NCI-H510A treated with DMSO at 0.1 percent for 48 hours (cell line): ENCODE data around the gene UBXN6.

Experiments
- DNase-seq: peaks from one replicate; lab custom pipeline; 2025; lab: John Stamatoyannopoulos, UW

Gene UBXN6

DNA sequence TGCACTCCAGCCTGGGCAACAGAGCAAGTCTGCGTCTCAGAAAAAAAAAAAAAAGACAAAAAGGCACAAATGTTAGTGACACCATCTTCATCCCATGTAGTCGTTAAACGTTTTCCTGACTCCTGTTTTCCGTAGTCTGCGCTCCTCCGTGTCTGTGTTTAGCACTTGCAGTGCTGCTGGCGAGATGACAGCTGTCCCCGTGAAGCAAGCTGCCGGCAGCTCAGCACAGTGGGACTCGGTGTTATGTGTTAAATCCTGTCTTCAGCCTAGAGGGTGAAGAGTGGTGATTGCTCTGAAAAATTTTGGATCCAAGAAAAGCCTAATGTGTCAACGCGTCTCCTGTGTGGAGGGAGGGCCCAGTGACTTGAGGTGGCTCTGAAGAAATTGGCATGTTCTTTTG, 18.4 kb downstream of the UBXN6 start:
- DNase-seq = no peak

DNA sequence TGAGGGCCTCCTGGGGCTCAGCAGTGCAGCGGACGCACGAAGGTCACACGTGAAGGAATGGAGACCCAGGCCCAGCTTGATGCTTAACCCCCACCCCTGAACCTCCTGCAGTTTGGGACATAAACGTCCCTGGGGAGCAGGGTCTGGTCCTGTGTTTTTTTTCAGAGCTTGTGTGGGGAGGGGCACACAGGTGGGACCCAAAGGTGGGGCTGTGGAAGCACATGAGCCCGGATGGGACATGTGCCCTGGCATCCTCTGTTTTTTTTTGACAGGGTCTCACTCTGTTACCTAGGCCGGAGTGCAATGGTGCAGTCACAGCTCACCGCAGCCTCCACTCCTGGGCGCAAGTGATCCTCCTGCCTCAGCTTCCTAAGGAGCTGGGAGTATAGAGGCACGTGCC, 20.5 kb downstream of the UBXN6 start:
- DNase-seq = no peak

DNA sequence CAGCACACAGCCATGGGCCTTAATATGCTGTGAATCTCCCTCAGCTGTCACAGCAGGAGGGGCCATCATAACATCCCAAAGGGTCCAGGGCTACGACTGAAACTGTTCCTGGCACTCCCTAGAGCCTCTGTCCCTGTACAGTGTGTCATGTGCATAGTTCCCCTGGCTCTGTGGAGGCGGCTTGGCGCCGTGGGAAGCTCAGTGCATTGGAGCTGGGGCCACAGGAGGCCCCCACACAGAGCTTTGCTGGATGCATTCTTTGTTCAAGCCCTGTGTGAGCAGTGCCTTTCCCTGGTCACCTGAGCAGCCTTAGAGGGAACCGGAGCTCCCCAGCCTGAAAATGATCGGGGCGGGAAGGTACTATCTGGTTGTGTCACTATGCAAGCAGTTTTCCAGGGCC, 21.4 kb downstream of the UBXN6 start:
- DNase-seq = no peak

DNA sequence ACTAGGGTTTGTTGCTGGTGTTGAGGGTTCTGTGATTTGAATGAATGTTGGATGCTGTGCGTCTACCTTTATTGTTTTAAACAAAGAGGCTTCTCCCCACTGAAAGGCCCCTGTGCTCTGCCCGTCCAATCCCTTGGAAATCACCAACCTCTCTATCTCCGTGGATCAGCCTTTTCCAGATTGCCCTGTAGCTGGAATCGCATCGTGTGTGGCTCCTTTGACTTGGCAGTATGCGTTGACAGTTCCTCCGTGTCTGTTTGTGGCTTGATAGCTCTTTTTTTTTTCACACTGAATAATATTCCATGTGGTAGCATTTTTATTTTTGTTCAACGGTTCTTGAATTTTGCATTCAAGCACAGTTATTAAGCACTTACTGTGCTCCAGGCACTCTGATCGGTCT, 23.2 kb downstream of the UBXN6 start:
- no peak for DNase-seq

DNA sequence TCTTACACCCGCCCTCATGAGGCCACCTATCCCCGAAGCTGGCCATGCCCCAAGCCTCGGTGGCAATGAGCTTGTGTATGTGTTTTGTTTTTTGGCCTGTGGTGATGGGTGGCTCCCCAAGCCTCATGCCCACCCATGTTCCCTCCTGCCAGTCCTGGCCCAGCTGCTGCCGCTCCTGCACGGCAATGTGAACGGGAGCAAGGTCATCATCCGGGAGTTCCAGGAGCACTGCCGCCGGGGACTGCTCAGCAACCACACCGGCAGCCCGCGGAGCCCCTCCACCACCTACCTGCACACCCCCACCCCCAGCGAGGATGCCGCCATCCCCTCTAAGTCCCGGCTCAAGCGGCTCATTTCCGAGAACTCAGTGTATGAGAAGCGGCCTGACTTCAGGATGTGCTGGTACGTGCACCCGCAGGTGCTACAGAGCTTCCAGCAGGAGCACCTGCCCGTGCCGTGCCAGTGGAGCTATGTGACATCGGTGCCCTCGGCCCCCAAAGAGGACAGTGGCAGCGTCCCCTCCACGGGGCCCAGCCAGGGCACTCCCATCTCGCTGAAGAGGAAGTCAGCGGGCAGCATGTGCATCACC, 24.6 kb downstream of the UBXN6 start:
- no peak for DNase-seq

DNA sequence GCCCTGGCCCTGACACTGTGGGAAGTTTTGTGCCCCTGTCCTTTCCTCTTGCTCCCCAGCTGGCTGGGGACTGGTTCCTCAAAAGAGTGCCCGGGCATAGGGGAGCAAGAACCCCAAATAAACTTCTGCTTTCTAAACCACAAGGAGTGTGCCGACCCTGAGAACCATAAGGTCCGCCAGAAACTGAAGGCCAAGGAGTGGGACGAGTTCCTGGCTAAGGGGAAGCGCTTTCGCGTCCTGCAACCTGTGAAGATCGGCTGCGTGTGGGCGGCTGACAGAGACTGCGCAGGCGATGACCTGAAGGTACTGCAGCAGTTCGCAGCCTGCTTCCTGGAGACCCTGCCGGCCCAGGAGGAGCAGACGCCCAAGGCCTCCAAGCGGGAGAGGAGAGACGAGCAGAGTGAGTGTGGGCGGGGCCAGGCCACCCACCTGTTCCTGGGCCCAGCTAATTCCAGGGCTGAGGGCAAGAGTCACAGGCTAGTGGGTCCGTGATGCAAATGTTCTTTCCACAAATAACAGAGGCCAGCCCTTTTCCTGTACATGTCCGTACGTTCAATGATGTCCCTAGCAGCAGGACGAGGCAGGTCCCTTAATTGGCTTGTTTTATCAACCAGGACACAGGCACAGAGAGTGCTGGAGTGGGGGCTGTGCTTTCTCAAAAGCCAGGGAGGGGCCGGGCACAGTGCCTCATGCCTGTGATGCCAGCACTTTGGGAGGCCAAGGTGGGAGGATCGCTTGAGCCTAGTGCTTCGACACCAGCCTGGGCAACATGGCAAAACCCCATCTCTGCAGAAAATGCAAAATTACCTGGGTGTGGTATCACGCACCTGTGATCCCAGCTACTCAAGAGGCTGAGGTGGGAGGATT, 25.6 kb downstream of the UBXN6 start:
- no peak for DNase-seq

DNA sequence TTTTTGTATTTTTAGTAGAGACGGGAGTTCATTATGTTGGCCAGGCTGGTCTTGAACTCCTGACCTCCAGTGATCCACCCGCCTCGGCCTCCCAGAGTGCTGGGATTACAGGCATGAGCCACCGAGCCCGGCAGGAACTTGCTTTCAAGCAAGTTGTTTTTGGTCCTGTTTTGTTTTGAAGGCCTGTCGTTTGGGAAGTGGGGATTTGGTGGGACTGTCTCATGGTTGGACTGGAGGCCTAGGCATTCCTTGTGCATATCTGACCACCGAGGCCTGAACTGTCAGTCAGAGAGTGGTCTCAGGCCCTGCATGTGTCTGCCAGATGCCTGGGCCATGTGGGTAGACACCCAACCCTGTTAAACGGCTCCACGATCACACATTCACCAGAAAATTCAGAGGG, 26.3 kb downstream of the UBXN6 start:
- no peak for DNase-seq

DNA sequence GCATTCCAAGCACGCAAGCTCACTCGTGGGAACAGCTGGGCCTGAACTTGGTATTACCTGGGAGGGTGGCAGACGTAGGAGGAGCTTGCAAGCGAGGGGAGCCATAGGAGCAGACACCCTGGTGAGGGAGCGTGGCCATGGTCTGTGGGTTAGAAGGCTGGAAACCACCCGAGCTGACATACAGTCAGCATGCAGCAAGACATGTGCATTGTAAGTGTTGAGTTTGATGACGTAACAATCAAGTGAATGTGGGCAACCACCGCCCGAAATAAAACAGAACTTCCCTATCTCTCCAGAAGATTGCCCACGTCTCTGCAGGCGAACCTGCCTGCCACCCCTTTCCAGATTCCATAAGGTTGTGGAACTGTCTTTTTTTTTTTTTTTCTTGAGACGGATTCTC, 26.8 kb downstream of the UBXN6 start:
- DNase-seq = no peak

DNA sequence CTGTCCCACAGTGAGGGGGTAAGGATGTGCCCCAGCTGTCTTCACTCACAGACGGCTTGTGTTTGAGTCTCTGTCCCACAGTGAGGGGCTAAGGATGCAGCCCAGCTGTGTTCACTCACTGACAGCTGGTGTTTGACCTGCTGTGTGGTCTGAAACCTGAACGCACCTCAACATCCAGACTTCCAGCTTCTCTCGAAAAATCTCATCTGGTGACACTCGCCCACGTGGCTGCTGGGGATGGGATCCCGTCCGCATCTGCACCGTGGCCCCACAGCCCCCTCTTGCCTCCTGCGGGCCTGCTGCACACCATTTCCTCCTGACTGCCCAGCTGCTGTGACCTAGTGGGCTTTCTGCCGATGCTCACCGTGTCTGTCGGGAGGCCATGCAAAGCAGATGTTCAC, 27.8 kb downstream of the UBXN6 start:
- no peak for DNase-seq

DNA sequence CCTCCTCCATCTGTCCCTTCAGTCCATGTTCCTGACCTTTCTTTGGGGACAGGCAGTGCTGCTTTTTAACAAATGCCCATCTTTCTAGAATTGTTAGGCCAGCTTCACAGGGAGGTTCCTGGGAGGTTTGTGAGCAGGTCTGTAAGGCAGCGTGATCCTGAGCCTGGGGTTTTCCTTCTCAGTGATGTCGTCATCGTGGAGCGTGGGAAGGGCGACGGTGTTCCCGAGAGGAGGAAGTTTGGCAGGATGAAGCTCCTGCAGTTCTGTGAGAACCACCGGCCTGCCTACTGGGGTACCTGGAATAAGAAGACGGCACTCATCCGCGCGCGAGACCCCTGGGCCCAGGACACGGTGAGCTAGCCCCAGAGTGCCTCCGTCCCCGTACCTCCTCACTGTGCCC, 28.3 kb downstream of the UBXN6 start:
- no peak for DNase-seq

DNA sequence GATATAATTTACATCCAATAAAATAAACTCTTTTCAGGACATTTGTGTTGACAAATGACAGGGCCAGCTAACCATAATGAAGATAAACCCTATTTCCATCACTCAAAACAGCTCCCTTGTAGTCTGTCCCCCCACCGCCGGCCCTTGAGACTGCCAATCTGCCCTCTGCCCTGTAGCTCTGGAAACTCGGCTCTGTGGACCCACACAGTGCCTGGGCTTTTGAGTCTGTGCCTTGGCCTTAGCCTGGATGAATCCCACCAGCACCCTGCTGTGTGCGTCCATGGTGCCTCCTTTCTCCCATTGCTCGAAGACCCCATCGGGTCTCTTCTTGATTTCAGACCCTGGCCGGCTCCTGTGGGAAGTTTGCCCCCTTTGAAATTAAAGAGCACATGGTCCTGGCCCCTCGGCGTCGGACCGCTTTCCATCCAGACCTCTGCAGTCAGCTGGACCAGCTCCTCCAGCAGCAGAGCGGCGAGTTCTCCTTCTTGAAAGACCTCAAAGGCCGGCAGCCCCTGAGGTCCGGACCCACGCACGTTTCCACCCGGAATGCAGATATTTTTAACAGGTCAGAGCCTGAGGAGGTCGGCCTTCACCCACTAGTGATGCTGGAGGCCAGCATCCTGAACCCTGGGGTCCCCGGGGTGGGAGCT, 29.1 kb downstream of the UBXN6 start:
- DNase-seq = no peak

DNA sequence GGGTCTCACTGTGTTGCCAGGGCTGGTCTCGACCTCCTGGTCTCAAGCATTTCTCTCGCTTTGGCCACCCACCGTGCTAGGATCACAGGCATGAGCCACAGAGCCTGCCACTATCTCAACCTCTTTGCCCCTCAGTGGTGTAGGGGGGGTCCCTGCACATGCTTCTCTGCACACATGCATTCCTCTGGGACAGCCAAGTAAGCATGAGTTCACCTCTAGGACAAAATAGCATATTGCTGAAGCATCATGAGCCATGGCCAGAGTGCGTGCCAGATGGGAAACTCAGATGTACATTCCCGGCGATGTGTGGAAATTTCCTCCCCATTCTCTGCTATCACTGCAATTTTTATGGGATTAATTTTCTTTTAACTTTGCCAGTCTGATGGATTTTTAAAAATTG, 32.1 kb downstream of the UBXN6 start:
- no peak for DNase-seq

DNA sequence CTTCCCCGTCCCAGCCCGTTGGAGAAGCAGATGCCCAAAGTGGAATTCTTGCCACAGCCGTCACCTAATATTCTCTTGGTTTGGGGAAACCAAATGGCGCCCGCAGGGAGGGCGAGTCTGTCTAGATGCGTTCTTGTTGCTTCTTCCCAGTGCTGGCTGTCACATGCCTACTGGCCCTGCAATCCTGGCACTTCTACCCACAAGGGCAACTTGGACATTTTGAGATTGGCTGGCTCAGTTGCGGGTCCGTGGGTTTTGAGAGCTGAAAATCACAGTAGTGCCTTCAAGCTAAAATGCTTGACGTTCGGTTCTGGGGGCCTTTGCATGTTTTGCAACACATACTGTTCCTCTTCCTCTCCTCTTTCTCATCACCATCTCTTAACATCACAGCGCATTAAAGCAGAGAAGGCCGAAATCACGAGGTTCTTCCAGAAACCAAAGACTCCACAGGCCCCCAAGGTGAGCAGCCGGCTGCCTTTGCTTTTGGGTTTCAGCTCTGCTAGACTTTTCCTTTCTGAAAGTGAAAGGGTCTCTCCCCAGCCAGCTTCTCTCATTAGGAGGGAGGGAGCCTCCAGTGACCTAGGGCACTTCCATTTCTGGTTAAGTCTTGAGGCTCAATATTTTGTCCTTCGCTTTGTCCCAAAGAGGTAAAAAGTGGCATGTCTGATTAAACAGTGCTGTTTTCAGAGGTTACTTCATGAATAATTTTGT, 34.0 kb downstream of the UBXN6 start:
- DNase-seq = no peak

DNA sequence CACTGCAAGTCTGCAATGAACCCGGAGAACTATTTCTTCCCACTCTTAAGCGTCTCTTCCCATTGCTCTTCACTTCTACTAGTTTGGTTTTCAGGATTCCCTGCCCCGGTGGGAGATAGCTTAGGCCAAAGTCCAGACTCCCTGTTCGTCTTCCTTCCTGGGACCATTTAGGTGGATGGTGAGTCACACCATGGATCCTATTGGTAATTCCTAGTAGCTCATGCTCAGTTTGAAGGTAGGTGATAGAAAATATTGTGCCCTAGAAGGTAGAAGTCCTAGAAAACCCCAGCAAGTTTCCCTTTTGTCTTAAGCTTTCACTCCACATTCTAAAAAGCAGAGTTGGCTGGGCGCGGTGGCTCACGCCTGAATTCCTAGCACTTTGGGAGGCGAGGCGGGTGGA, 41.3 kb downstream of the UBXN6 start:
- no peak for DNase-seq

DNA sequence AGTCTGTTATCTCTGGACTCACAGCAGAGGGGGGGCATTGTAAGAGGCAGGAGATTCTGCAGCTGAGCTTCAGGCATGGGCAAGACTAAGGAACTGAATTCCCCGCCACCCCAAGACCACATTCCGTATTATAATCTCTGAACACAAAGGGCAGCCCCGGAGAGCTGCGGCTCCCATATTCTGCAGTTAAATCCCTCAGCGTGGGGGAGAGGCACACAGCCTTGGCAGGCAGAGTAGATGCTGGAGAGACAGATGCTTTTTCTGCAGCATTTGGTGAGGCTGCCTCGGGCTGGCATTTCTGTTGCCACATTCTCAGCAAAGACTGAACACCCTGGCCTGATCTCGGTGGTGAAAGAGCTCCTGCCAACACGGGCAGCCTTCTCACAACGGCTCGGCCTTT, 42.2 kb downstream of the UBXN6 start:
- DNase-seq = no peak

DNA sequence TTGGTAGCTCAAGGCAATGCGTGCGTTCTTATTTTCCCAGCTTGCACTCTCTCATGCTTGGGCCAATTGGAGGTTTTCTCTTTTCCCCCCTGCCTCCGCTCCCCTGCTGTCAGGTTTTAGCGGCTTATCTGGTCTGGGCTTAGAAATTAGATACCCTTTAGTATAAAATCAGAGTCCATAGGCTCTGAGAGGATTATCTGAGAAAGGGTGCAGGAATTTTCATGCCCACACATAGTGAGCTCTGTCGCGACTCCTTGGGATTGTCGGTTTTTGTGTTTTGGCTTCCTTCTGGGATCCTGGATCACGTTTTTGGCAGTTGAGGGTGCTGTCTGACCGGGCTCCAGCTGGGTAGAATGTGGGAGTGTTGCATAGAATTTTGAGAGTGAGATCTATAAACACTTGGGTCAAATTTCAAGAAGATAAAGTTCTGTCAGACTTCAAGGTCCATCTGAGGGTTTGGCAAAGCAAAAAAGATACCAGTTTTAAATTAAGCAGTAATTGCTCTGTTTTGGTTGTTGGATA, 42.7 kb downstream of the UBXN6 start:
- DNase-seq = no peak

DNA sequence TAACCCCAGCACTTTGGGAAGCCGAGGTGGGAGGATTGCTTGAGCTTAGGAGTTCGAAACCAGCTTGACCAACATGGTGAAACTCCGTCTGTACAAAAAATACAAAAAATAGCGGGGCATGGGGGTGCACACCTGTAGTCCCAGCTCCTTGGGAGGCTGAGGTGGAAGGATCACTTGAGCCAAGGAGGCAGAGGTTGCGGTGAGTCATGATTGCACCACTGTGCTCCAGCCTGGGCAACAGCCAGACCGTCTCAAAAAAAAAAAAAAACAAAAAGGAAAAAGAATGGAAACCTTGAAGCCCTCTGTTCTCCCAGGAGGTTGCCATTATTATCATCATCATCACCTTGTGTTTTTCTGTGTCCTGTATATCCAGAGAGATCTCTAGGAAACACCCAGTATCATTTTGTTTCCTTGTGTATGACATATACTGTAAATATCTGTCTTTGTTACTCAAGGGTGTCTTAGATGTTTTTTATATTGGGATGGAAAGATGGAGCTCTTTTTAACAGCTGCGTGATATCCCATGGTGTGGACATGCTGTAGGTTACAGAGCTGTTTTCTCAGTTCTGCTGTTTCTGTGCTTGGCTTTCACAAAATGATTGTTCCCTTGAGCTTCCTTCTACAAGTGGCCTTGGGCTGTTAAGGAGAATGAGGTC, 43.3 kb downstream of the UBXN6 start:
- DNase-seq = no peak

DNA sequence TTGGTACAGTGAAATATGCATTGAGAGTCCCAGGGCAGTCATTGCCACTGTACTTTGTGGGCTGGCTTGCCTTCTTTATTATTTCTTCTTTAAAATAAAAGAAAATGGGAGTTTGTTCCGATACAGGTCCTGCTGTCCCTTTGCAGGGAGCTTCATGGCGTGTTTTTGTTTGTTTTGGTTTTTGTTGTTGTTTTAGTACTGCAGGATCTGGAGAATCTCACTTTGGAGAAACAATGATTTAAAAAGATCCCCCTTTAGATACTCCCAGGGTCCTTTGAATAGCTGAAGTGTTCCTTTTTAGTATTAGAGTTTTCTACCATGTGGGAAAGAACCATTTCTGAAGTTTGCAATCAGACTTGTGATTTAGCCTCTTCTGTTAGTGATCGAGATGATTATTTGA, 44.0 kb downstream of the UBXN6 start:
- no peak for DNase-seq

DNA sequence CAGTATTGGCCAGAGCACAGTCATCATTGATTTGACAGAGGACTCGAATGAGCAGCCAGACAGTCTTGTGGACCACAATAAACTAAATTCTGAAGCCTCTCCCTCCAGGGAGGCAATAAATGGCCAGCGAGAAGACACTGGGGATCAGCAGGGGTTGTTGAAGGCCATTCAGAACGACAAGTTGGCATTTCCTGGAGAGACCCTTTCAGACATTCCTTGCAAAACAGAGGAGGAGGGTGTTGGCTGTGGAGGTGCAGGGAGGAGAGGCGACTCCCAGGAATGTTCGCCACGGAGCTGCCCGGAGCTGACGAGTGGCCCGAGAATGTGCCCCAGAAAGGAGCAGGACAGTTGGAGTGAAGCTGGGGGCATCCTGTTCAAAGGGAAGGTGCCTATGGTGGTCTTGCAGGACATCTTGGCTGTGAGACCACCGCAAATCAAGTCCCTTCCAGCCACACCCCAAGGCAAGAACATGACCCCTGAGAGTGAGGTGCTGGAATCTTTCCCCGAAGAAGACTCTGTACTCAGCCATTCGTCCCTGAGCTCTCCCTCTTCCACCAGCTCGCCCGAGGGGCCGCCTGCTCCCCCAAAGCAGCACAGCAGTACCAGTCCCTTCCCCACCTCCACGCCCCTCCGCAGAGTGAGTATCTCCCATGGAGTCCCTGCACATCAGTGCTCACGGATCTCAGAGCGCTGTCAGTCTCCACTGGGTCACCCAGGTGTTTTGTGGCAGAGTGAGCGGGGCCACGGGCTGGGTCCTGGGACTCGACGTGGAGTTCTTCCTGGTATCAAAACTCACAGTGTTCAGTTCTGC, 48.3 kb downstream of the UBXN6 start:
- DNase-seq = no peak

DNA sequence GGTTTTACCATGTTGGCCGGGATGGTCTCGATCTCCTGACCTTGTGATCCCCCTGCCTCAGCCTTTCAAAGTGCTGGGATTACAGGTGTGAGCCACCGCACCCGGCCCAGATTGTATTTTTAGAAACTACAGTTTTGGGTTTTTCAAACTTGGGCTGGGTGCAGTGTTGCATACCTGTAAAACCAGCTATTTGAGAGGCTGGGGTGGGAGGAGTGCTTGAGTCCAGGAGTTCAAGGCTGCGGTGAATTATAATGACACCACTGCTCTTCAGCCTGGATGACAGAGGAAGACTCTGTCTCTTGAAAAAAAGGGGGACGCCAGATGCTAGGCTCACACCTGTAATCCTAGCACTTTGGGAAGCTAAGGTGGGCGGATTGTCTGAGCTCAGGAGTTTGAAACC, 51.0 kb downstream of the UBXN6 start:
- no peak for DNase-seq

DNA sequence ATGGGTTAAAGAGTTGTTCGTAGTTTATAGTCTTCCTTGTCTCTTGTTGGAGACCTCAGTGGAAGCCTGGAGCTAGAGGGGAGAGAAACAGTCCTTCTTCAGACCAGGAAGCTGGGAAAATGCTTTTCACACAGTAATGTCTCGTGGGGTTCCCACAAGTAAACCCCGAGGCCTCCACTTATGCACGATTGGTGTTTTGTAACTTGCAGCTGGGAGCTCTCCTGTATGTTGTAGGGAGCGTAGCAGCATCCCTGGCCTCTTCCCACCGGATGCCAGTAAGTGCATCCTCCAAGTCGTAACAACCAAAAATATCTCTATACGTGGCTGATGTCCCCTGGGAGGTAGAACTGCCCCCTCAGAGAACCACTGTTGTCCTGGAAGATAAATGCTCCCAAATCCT, 51.6 kb downstream of the UBXN6 start:
- DNase-seq = no peak
